Measurements from ENCODE around the gene ACSS3. TPM values are rescaled to one million over a fixed set of nuclear protein-coding genes. Genes with fewer than 3 reads are reported as not detected.
A peak's percentile ranks its signal among the peaks of the same experiment; 100 is the strongest.

ACSS3 gene
- total RNA-seq, 2 donors from 2014 or later: 28.3 to 29.4 TPM

DNA sequence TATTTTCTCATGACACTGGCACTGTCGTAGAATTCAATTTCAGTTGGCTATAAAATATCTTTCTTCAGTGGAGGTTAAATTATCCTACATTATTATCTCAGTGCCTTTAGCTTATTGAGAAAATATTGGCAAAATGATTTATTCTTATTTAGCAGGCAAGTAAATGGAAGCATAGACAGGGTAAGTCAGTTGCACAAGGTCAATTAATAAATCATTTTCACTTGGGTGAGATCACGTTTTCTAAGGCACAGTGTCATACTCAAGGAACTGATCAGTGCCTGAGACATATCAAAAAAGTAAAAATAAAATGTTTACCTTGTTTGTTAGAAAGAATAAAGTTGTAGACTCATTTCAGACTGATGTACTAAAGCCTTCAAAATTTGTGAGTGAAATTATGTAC lies 95.0 kb downstream of the ACSS3 start:
- no peaks in the 10 kb centered on the region for H3K27me3 Mint-ChIP-seq (ENCODE audit: insufficient read depth)
- Histone ChIP-seq H3K4me3 (ENCODE audit: low read length) (no peak overlapping the region), H3K9me3 (ENCODE audit: control insufficient read depth, low read length) (peaks cover 30% of the 10 kb centered on the region), H3K9ac (ENCODE audit: extremely low read depth, low read length, poor library complexity, severe bottlenecking) (no peak overlapping the region), H3K36me3 (ENCODE audit: control insufficient read depth, insufficient read depth, low read length) (peaks cover 47% of the 10 kb centered on the region), H3K27me3 (ENCODE audit: control insufficient read depth, insufficient read depth, low read length, poor library complexity, severe bottlenecking) (no peaks in the 10 kb centered on the region), H3K4me1 (ENCODE audit: control insufficient read depth, insufficient read depth, low read length) (no peaks in the 10 kb centered on the region), H3K27ac (ENCODE audit: low read depth, low read length) (no peak overlapping the region)
- H3K4me1 Mint-ChIP-seq: peaks cover 2% of the 10 kb centered on the region
- no peak overlapping the region for H3K27ac Mint-ChIP-seq
- TF ChIP-seq, protein P1, sequence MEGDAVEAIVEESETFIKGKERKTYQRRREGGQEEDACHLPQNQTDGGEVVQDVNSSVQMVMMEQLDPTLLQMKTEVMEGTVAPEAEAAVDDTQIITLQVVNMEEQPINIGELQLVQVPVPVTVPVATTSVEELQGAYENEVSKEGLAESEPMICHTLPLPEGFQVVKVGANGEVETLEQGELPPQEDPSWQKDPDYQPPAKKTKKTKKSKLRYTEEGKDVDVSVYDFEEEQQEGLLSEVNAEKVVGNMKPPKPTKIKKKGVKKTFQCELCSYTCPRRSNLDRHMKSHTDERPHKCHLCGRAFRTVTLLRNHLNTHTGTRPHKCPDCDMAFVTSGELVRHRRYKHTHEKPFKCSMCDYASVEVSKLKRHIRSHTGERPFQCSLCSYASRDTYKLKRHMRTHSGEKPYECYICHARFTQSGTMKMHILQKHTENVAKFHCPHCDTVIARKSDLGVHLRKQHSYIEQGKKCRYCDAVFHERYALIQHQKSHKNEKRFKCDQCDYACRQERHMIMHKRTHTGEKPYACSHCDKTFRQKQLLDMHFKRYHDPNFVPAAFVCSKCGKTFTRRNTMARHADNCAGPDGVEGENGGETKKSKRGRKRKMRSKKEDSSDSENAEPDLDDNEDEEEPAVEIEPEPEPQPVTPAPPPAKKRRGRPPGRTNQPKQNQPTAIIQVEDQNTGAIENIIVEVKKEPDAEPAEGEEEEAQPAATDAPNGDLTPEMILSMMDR (conservative IDR thresholded peaks at IDR 0.05): no peak
- 93 to 100% methylated on average over 1 to 2 of the region's 2 CpGs for WGBS, 2 experiments (ENCODE audit: insufficient coverage in 1 of 2, insufficient read length in 1 of 2)
- no peak for DNase-seq
- H3K36me3 Mint-ChIP-seq (ENCODE audit: low read depth): peaks cover 42% of the 10 kb centered on the region
- peaks cover 22% of the 10 kb centered on the region for H3K9me3 Mint-ChIP-seq
- no peak overlapping the region for H3K4me3 Mint-ChIP-seq

GRCh38 chr12:81174664-81175063 lies 96.8 kb downstream of the ACSS3 start:
- H3K36me3 ChIP-seq (ENCODE audit: control insufficient read depth, insufficient read depth, low read length): peaks cover 37% of the 10 kb centered on the region
- TF ChIP-seq, protein P1 (conservative IDR thresholded peaks at IDR 0.05): no peak
- DNase-seq: no peak
- Mint-ChIP-seq H3K4me1 (no peaks in the 10 kb centered on the region), H3K36me3 (ENCODE audit: low read depth) (peaks cover 33% of the 10 kb centered on the region), H3K27ac (no peak overlapping the region), H3K4me3 (no peak overlapping the region), H3K9me3 (peaks cover 24% of the 10 kb centered on the region), H3K27me3 (ENCODE audit: insufficient read depth) (no peaks in the 10 kb centered on the region)
- H3K9me3 ChIP-seq (ENCODE audit: control insufficient read depth, low read length): peaks cover 30% of the 10 kb centered on the region
- no peak overlapping the region for H3K27ac ChIP-seq (ENCODE audit: low read depth, low read length)
- no peaks in the 10 kb centered on the region for H3K27me3 ChIP-seq (ENCODE audit: control insufficient read depth, insufficient read depth, low read length, poor library complexity, severe bottlenecking)
- H3K4me3 ChIP-seq (ENCODE audit: low read length): no peak overlapping the region
- no peak overlapping the region for H3K9ac ChIP-seq (ENCODE audit: extremely low read depth, low read length, poor library complexity, severe bottlenecking)
- 80 to 91% methylated on average over 1 to 4 of the region's 4 CpGs for WGBS, 2 experiments (ENCODE audit: insufficient coverage in 1 of 2, insufficient read length in 1 of 2)
- no peaks in the 10 kb centered on the region for H3K4me1 ChIP-seq (ENCODE audit: control insufficient read depth, insufficient read depth, low read length)

GRCh38 chr12:81176796-81177195 lies 98.9 kb downstream of the ACSS3 start:
- no peaks in the 10 kb centered on the region for H3K27me3 Mint-ChIP-seq (ENCODE audit: insufficient read depth)

More at GRCh38 chr12:81176796-81177195, 98.9 kb downstream of the ACSS3 start:
- H3K36me3 ChIP-seq (ENCODE audit: control insufficient read depth, insufficient read depth, low read length): peaks cover 34% of the 10 kb centered on the region
- no peaks in the 10 kb centered on the region for H3K27me3 ChIP-seq (ENCODE audit: control insufficient read depth, insufficient read depth, low read length, poor library complexity, severe bottlenecking)
- peaks cover 30% of the 10 kb centered on the region for H3K9me3 ChIP-seq (ENCODE audit: control insufficient read depth, low read length)
- DNase-seq: no peak
- TF ChIP-seq, protein P1 (conservative IDR thresholded peaks at IDR 0.05): no peak
- Mint-ChIP-seq H3K4me1 (peaks cover 3% of the 10 kb centered on the region), H3K9me3 (peaks cover 24% of the 10 kb centered on the region), H3K27ac (no peak overlapping the region), H3K4me3 (no peak overlapping the region), H3K36me3 (ENCODE audit: low read depth) (peaks cover 41% of the 10 kb centered on the region)
- H3K27ac ChIP-seq (ENCODE audit: low read depth, low read length): no peak overlapping the region
- H3K4me1 ChIP-seq (ENCODE audit: control insufficient read depth, insufficient read depth, low read length): no peaks in the 10 kb centered on the region
- peak overlapping the region; percentile 51 for H3K4me3 ChIP-seq (ENCODE audit: low read length)
- WGBS, 2 experiments (ENCODE audit: insufficient coverage in 1 of 2, insufficient read length in 1 of 2): 96 to 100% methylated on average over 1 of the region's 1 CpG
- no peak overlapping the region for H3K9ac ChIP-seq (ENCODE audit: extremely low read depth, low read length, poor library complexity, severe bottlenecking)

All from endodermal cell (in vitro differentiated cells).